GM18873 (cell line): ENCODE results near the gene NRG3.

Experiments
- ATAC-seq: cut with Tn5 transposase; IDR thresholded peaks from one replicate; pipeline ENCODE4 v1.9.1; 2021; ENCODE audit warnings: mild to moderate bottlenecking, moderate library complexity, moderate number of reproducible peaks; ENCODE audit not compliant: unreplicated experiment, low FRiP score

Gene NRG3

DNA sequence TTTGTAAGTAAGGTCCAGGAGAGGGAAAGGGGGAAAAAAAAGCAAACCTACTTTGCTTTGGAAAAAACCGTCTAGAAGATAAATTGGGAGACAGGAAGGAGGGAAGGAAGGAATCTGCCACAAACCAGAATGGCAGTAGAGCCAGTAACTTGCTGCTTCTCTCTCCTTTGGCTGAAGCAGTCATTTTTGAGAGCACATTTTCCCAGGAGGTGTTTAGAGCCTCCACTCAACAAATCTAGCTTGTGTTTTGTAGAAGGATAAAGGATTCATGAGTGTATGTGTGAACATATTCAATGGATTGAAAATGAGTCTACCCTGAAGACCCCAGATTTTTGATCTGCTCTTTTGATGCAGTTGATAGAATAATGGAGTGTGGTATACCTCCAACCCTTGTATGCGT is 2.6 kb downstream of the NRG3 start:
- ATAC-seq, result no peak

DNA sequence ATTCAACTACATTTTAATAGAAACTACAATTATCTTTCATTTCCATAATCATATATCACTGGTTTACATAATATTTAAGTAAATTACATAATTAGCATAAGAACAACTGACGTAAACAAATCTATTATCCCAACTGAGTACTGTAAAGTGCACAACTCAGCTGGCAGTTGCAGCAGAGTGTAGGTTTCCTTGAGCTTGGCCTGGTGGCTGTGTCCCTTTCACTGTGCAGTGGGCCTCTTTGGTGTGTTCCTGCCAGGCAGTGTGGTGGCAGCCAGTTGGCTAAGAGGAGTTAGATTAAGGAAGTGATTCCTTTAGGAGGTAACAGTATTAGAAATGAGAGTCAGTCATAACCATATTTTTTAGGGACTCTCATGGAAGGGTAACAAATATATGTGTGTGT is 7.0 kb downstream of the NRG3 start:
- ATAC-seq, result no peak

DNA sequence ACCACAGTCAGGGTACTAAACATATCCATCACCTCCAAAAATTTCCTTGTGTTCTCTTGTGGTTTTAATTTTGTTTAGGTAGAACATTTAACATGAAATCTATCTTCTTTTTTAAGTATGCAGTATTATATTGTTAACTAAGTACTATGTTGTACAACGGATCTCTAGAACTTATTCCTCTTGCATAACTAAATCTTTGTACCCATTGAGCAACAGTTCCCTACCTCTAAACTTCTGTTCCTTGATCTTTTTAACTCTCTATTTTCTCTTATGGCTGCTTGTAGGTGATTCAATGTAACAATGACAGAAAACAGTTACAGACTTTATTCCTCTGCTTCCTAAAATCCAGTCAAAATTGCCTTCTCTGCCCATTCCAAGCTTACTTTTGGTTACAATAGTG is 9.9 kb downstream of the NRG3 start:
- ATAC-seq, result no peak

DNA sequence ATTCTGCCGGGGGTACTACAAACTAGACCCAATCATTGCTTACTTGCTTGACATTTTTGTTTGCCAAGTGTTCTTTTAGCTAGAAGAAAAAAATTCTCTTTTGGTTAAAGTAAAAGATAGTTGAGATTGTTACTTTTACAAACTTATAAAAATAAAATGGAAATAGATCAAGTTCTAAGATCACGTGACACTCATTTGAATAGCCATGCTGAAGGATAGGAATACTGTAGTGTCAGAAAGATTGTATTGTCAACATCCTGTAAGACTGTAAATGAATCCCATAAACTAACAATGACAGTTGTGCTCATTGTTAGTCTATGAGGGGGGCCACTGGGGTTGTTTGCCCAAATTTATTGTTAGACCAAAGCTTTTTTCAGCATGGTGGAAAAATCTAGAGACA is 10.5 kb downstream of the NRG3 start:
- no peak for ATAC-seq

DNA sequence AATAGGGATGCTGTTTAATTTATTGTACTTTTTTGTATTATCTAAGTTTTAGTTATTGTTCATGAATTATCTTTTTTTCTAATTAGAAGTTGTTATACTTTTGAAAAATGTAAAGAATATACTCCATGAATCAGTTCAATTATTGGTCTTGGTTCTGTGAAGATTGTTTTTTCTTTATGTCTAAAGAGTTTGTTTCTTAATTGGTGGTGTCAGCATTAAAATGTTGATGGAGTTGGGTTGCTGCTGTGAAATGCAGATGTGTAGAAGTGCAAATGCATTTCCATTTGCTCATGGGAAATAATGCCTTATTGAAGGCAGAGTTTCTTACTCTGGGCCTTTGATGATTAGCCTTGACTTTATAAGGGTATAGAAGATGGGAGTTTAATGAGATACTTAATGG is 11.9 kb downstream of the NRG3 start:
- ATAC-seq, result no peak

DNA sequence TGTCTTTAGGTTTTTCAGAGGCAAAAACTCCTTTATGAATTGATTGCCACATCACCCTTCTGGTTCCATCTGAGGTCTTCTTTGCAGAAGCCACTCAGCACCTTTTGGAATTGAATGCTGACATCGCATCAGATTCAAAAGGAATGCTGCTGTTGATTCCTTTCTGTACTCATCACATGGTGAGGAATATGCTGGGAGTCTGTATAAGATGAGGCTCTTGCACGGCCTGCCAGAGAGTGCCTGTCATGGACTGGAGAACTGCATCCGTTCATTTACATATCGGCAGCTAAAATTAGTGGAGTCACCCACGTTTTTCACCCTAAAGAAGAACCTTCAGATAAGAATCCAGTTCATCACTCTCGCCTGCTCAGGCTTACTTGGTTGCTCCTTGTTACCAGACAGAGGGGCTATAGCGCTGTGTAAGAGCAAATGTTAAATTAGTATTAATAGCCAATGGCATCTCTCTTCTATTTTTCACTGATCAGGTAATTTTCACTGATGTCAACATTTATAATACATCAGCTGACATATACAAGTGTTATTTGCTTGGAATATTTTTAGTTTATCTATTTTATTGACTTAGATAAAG is 14.3 kb downstream of the NRG3 start:
- no peak for ATAC-seq

DNA sequence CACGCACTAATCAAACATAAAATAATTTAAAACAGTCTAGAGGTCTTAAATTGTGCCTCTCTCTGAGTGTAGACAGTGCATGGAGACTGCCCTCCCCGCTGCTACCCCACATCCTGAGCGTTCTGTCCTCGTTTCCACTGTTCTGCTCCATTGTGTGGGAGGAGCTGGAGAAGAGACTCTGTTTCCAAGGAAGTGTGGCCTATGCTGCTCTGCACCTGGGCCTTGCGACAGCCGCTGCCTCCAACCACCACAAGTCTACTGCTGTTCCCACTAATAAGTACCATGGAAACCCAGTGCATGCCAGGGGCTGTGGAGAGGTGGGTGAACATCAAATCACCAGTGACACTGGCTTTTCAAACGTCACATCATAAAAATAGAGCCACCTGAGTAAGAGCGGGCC is 19.6 kb downstream of the NRG3 start:
- no peak for ATAC-seq

DNA sequence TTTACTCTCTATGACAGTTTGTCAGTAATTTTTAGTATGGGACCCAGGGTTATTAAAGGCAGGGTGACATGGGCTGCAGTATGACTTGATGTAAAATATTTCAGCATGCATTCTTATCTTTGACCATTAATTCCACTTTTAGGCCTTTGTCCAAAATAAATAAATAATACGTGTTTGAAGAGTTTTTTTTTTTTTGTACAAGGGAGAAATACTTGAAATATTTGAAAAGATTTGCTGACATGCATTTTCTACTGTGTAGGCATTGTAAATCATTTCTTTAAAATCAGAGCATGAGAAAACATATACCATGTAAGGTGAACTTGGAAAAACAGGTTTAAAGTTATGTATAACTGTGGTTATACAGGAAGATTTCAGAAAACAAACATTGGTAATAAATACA is 23.5 kb downstream of the NRG3 start:
- ATAC-seq, result no peak

DNA sequence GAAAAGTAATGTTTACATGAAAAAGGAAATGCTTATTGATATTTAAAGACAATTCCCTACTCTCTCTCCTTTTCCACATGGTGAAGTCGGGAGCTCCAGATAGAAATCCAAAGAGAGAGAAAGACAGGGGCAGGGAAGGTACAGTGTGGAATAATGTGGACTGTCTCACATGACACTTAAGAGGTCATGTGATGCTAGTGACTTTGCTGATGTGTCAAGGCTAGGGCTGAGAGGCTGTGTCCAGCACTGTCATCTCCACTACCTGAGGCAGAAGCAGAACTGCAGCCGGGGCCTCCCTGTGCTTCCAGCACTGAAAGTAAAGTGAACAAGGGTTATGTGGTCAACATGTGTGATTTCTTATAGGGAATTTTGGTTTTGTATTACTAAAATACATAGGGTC is 26.0 kb downstream of the NRG3 start:
- no peak for ATAC-seq

DNA sequence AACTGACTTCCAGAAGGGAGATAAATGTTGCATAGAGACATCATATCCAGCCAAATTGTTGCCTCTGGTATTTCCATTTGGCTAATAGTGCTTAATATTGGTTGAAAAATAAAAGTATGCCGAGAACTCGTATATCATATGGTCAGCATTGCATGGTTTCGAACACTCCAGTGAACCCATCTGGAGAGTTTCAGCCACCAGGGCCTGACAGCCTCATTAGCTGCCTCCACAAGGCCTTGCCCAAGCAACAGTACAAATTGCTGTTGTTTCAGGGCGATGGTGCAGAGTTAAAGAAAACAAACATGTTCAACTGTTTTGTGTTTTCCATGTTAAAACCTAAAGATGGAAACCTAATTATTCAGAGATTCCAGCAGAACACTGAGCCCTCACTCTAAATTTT is 28.5 kb downstream of the NRG3 start:
- no peak for ATAC-seq

DNA sequence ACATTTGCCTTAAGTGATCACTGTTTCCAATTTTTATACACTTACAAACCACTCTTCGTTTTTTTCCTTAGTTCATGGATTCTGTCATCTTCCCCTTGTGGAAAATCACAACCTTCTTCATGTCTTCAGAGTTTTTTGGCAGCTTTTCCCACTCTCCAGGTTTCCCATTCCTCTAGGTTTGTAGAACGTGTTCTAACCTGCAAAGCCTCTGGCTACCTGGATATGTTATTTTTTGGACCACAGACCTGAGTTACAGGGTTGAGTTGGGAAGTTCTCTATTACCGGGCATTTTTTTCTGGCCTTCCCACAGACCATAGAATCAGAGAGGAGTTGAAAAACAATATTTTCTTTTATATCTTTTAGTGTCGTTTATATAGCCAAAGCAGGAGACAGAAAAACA is 30.2 kb downstream of the NRG3 start:
- no peak for ATAC-seq

DNA sequence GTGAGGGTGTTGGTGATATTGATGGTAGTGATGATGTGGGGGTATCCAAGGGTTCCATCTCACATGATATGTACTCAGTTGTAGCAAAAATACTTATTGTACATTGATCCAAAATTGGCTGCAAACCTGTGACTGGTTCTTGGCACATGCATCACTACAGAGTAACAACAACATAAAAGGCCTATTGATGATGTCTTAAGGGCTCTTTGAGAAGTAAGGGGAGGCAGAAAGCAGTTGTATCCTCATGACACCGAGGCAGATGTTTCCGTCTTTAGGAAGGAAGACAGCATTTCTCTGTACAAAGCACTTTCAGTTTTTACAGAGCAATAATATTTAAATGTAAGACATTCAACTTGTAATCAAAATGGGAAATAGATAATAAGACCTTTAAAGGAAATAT is 34.5 kb downstream of the NRG3 start:
- no peak for ATAC-seq

DNA sequence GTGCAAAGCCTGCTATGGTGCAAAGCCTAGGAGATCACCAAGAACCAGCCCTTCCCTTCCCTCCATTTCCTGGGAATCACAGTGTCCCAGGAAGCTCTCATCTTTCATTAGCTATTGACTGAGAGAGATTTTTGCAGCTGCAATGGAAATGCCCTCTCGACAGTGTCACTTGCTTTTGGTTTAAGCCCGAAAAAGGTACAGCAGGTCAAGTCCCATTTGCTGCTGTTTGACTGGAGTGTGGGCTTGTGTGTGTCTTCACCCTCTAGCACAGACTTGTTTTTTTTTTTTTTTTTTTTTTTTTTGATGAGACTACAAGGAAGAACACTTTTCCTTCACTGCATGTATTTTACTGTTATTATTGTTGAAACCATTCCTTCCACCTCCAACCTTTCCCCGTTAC is 36.3 kb downstream of the NRG3 start:
- no peak for ATAC-seq

DNA sequence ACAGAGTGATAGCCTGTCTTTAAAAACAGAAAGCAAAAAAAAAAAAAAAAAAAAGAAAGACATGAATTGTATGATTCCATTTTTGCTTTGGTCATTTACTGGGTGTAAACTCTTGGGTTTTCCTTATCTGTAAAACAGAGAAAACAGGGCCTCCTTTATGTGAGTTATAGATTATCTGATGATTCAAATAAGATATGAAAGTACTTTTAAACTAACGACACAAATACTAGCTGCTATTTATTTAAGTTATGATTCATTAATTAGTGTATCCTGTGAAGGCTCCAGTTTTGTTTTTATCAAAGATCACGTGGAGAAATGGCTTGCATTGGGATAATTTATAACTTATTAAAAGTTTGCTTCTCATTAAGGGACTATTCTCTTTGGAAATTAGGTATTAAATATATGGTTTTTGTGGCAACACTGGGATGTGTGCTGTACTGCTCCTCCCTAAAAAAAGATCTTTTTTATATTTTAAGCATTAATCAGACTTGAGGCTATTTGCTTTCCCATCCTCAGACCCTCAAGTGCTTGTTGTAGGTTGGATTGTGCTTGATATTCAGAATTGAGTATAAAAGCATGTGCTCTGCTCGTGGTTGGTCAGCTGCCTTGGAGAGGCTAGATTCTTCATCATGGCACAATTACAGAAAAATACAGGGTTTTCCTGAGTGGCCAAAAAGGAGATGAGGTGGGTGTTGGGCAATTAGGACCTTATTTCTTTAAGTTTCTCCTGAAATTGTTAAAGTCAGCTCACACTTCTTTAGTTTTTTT is 39.9 kb downstream of the NRG3 start:
- ATAC-seq, result no peak

DNA sequence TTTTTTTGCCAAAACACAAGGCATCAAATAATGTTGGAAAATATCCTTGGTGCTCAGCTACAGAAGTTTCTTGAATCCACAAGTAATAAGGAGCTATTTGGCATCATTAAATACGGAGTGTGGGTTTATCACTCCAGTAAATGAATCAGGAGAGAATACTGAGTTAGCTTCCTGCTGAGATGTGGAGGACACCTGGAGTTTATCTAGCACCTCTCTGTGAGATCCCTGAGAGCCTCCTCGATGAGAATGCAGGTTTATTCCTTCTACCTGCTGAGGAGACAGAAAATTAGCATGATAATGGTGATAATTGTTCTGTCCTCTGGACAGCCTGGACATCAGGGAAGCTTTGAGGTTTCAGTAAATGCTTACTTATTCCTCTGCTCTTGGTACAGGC is 40.5 kb downstream of the NRG3 start:
- no peak for ATAC-seq

DNA sequence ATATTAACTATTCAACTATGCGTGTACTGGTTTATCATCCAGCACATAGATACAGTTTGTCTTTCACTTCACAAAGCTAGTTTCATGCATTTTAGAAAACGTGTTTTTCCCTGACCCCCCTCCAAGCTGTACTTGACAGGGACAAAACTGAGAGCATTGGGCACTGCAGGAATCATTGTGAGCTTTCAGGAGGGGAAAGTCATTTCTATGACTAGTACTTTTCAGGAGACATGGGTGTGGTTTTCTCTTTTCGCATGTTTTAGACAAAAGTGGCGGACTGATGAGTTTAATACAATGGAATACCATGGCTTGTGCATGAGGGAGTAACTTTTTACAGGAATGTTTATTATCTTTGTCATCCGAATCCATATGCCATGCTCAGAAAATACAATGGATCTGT is 42.7 kb downstream of the NRG3 start:
- no peak for ATAC-seq

DNA sequence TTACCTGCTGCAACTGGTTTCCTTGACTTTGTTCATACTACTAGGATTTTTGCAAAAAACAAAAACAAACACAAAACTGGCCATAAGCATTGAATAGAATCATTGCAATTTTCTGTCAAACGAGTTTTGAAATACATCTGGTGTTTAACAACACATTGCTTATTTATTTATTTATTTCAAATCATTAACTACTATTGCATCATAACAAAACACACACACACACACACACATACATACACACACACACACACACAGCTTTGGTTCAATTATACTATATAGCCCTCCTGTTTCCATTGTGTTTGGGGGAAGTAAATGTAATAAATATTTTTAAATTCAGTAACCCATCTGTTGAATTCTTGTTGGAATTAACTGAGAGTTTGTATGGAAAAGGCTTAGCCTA is 43.8 kb downstream of the NRG3 start:
- no peak for ATAC-seq

DNA sequence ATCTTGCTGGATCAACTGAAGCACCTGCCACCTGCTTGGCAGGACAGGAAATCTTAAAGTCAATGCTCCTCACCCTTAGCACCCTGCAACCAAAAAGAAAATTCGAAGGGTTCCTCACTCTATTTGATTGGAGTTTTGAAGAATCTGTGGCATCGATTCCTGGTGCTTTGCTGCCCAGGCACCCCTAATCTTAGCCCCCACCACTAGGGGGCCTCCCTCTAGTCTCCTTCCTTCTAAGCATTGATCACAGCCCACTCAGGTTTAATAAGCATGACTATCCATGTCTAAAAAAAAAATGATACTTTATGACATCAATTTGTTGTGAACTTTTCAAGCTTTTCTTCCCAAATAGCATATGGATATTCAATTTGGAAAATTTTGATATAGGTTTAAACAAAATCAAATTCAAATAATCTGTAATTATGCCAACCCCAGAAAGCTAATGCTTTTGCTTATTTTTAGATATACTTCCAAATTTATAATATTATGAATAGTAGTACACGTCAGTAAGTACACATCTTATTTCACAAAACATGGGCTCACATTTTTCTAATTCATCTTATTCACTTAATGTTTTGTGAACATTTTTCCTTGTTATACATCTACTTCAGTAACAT is 45.3 kb downstream of the NRG3 start:
- no peak for ATAC-seq

DNA sequence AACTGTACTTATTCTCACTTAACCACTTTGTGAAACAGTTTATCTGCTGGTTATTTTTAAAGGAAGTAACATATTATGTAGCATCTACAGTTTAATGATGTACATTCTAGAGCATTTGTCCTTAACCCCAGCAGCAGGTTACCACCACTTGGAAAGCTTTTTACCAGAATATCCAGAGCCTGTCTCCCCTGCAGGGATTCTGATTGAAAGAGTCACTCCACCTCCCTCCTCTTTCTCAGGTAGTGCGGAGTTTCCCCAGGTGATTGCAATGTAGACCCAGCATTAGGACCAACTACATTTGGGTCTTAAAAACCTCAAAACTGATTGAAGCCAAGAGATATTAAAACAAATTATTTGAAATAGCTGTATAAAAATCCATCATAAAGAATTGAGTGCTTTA is 53.1 kb downstream of the NRG3 start:
- no peak for ATAC-seq

DNA sequence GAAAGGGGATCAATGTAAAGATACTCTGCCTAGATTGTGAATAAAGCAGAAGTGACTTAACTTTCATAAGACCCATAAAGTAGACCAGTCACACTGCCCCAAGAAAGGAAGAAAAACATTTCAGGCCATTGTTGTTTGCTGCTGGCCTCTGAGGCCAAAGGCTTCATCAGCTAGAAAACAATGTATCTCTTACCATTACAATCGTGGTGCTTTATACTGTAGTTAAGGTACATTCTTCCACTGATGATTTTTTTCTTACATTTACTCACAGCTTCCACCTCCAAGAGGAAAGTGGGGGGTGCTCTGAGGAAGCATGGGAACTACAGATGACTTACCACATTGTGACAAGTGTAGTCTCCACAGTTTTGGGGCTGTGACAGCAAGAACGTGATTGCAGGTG is 68.6 kb downstream of the NRG3 start:
- ATAC-seq, result no peak

DNA sequence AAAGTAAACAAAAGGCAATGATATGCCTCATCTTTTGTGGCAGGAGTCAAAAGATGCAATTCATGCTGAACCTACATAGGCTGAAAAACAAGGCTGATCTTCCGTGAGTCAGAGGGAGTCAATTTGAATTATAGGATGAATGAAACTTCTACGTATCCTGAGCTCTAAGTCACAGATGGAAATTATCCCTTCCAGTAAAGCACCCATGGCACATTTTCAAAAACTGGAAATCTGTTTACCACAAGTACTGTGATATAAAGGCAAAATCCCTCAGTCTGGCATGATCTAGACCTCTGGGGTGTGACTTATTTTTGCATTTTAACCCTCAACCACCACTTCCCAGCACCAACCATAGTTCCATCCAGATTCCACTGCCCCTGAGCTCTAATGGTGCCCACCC is 69.6 kb downstream of the NRG3 start:
- ATAC-seq, result no peak

DNA sequence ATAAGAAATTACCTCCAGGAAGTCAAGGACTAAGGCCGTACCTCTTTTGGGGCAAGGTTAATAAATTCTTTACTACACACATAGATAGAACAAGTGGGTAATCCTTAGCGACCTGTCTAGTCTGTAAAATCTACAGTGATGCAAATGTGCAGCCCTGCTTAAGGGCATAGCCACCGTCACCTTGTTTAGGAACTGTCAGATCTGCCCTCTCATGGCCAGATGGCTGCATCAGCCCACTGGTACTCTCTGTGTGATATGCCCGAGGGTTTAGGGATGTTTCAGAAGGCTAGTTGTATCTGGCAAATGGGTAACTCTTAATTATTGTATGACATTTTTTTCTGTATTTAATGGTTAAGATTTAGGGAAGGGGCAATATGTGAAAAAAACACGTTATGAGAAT is 74.3 kb downstream of the NRG3 start:
- no peak for ATAC-seq
